GM10847 (cell line): ENCODE measurements around the gene EFCAB7.
A peak's percentile ranks its signal among the peaks of the same experiment; 100 is the strongest.

ENCODE experiments used
- POLR2A ChIP-seq: IDR thresholded peaks from 2 replicates; pipeline ENCODE4 v1.6.1; 2011; ENCODE audit not compliant: insufficient read length; ENCODE audit errors: extremely low read depth

The EFCAB7 gene, protein sequence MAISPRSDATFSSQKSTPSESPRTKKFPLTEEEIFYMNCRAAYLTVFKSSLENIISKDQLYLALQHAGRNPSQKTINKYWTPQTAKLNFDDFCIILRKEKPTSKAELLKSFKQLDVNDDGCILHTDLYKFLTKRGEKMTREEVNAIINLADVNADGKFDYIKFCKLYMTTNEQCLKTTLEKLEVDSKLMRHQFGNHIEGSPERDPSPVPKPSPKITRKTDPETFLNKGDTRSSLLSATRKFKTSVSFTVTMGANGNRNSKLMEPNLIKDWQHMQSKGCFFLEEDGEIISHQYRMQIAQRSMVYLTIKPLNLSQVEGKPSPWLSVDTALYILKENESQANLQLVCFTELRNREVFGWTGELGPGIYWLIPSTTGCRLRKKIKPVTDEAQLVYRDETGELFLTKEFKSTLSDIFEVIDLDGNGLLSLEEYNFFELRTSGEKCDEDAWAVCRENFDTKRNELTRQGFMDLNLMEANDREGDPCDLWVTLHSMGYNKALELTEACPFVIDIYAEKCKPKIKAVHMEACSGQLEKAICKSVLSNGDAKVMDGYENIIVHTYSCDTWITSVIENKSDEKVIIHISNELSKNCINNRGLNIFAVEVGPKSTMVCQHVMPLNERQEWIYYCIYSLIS

DNA sequence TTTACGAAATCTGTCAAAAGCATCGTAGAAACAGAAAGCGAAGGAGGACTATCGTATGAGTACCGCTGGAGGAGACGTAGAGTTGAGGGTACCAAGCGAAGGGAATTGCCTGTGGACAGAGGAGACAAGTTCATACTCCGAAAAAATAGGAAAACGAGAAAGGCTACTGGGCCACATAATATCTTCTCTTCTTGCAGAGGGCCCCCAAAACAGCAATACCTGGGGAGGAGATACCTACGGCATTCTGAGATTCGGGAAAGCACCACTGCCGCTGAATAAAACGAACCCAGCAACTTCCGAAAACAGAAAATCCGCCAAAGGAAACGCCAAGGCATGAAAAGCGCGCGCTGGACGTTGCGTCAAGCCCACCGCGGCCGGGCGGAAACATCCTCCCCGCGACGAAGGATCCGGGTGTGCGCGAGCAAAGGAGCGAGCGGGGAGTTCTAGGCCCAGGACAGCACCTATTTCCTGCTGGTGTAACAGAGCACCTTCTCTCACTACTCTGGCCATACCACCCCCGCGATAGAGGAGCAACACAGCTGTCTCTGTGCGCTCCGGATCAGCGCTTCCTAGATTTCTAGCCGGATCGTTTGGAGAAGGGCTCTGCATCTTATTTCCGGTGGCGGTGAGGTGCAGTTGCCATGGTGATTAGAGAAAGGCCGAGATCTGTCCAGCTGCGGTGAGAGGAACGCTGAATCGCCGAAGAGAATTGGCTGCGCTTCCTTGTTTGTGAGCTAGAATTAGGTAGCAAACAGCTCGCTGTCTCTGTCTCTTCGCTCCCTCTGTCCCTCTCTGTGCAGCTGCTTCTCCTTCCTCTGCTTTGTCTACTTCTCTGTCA is at the start of gene EFCAB7, which contains the start of gene ITGB3BP:
EFCAB7 (plus strand) TSS at position 635 of the 838 bp plus-strand sequence. CDS start 2,048 bp downstream, outside the sequence.
ITGB3BP (minus strand) TSS at position 335 of the 838 bp plus-strand sequence; CDS start at position 243, 92 bp downstream.
- peak; percentile 24 for TF ChIP-seq POLR2A

DNA sequence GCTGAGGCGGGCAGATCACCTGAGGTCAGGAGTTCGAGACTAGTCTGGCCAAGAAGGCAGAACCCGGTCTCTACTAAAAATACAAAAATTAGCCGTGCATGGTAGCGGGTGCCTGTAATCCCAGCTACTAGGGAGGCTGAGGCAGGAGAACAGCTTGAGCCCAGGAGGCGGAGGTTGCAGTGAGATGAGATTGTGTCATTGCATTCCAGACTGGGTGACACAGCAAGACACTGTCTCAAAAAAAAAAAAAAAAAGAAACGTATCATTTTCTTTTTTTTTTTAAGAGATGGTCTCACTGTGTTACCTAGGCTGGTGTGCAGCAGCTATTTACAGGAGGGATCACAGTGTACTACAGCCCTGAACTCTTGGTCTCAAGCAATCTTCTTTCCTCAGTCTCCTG is 47.6 kb upstream of the EFCAB7 start:
- TF ChIP-seq POLR2A, result no peak

DNA sequence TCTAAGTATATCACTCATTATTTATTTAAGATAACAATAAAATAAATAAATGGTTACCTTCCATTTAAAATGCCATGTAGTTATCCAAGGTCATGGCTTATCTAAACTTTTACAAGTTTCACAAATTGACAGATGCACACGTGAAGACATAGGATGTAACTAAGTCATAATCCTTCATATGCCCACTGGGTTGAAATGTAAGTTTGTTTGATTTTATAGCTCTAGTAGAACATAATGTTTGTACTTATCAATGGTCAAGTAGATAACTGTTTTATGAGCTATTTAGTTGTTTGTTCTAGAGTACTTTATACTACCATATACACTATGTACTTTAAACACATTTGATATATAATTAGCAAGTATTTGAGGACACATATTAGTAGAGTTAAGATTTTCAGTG is 43.3 kb upstream of the EFCAB7 start:
- no peak for TF ChIP-seq POLR2A

DNA sequence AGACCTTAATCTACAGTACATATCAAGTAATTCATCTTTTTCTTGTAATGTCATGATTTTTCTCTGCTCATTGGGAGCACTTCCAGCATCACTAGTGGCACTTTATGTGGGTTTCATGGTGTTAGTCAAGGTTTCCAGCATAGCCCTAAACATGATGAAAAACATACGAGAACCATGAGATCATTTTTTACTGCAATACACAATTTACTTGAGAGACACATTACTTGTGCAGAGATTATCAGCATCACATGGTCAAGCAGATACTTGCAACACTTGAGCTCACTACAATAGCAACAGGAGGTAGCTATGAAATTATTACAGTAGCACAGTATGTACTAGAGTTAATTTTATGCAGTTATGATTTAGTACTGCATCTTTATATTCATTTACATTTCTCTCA is 36.7 kb upstream of the EFCAB7 start:
- TF ChIP-seq POLR2A, result no peak

DNA sequence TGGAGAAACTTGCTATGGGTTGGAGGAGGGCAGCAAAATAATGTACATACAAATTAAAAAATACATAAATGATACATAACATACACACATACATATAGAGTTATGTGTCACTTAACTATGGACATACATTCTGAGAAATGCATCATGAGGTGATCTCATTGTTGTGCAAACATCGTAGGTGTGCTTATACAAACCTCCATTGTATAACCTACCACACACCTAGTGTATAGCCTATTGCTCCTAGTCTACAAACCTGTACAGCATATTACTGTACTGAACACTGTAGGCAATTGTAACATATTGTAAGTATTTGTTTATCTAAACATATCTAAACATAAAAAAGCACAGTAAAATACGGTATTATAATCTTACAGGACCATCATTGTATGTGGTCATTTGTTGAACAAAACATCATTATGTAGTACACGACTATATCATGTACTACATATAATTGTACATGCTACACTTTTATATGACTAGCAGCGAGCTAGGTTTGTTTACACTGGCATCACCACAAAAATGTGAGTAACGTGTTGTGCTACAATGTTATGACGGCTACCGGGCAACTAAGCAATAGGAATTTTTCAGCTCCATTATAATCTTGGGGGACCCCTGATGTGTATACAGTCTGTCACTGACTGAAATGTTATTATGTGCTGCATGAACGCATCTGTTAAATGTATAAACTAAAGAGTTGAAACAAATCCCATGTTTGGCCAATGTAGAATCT is 35.8 kb upstream of the EFCAB7 start:
- TF ChIP-seq POLR2A, result no peak

DNA sequence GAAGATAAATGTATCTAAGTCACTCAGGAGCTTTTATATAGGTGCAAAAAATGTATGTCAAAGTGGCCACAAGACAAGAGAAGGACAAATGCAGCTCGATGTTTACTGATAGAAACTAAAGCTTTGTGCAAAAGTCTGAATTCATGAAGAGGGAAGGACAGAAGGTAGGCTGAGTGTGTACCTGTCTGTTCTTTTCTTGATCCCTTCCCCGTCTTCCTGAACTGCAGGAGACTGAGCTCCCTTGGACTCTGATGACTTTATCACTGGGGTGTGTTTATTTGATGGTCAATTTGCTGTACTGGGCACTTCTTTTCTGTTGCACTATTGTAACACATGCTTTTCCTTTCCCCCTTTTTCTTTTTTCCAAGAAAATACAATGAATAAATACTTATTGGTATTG is 25.7 kb upstream of the EFCAB7 start:
- no peak for TF ChIP-seq POLR2A

DNA sequence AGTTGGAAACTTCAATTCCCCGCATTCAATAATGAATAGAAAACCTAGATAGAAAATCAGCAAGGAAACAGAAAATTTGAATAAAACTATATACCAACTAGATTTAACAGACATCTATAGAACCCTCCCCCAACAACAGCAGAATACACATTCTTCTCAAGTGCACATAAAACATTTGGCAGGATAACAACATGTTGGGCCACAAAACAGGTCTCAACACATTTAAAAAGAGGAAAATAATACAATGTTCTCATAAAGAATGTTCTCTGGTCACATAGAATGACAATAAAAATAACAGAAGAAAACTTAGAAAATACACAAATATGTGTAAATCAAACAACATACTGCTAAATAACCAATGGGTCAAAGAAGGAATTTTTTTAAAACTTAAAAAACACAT is 25.2 kb upstream of the EFCAB7 start:
- no peak for TF ChIP-seq POLR2A

DNA sequence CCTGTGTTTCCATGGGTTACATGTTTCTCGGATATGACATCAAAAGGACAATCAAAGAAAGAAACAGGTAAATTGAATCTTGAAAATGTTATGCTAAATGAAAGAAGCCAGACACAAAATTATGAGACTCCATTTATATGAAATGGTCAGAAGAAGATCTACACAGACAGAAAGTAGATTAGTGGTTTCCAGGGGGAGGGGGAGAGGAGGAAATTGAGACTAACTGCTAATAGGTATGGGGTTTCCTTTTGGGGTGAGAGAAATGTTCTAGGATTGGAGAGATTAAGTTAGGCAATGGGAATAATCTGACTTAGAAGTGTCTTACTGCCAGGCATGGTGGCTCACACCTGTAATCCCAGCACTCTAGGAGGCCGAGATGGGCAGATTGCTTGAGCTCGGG is 22.1 kb upstream of the EFCAB7 start:
- no peak for TF ChIP-seq POLR2A

DNA sequence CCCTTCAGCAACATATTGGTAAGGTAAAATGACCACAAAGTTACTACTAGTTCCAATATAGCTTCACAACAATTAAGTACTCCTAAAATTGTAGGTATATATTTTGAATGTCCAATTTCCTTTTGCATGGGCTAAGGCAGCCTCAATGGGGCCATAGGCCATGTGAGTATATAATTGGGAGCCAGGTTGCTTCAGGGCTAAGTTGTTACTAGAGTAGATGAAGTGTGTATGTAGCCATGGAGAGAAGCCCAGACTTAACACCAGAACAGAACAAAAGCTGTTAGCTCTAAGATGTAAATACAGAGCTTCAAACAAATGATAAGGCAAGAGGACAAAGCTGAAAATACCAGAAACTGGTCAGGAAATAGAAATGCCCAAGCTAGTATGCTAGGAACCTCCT is 16.5 kb upstream of the EFCAB7 start:
- no peak for TF ChIP-seq POLR2A

DNA sequence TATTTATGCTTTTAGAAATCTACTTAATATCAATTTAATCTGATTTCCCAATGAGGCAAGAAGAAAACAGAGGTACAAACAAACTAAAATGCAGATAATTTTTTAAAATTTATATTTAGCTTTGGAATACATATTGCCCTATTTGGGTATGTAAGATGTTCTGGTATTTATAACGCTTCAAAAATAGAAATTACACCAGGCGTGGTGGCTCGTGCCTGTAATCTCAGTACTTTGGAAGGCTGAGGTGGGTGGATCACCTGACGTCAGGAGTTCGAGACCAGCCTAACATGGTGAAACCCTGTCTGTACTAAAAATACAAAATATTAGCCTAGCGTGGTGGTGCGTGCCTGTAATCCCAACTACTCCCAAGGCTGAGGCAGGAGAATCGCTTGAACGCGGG is 13.6 kb upstream of the EFCAB7 start:
- TF ChIP-seq POLR2A, result no peak

DNA sequence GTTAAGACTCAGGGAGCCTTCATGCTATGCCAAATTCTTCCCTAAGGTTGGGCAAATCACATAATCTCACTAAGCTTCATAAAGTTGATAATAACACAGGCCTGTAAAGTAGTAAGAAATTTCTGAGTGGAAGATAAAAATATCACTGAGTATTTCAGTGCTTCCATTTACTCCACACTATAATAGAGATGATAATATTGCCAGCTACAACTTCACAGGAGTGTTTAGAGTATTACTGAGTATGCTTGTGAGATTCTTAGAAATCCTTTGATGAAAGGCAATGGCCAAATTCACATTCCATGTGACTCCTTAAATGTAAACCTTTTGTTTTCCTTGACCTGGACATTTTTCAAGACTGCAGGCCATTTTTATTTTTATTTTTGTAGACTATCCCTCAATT is 10.7 kb upstream of the EFCAB7 start:
- no peak for TF ChIP-seq POLR2A

DNA sequence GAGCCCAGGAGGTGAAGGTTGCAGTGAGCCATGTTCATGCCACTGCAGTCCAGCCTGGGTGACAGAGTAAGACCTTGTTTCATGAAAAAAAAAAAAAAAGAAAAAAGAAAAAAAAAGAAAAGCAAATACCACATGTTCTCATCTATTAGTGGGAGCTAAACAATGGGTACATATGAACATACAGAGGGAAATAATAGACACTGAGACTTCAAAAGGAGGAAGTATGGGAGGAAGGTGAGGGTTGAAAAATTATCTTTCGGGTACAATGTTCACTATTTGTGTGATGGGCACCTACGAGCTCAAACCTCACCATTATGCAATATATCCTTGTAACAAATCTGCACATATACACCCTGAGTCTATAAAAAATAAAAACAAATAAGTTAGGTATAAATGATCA is 6.7 kb upstream of the EFCAB7 start:
- no peak for TF ChIP-seq POLR2A

DNA sequence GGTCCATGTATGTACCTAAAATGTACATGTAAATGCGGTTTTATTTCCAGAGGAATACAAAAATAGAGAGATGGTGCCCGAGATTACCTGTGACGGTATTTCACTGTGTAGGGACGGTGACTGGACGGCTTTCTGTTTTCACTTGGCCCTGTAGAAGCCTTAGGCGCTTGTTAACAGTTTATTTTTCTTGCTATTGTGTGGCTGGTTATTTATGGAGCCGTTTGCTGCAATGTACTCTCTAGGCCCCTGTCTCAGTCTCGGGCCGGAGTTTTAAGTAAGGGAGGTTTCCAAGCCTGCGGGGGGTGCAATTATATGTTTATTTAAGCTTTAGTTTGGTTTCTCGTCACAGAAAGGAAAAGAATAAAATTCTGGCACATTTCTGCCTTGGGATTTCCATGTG is 413 bp downstream of the EFCAB7 start:
- no peak for TF ChIP-seq POLR2A

DNA sequence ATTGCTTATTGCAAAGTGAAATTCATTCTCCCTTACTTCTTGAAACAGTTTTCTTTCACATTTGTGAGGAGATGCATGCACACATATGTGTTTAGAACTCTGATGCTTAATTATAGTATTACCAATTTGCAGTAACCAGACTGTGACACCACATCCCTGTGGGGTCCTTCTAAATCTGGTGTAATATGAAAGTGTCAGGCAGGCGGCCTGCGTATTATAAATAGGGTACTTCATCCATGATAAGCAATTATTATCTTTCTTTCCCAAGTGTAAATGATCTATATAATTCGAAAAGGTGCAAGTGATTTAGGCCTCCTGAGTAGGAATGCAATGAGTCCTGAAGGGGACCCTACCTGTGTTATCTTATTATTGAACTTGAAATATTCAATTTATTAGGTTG is 876 bp downstream of the EFCAB7 start:
- no peak for TF ChIP-seq POLR2A

DNA sequence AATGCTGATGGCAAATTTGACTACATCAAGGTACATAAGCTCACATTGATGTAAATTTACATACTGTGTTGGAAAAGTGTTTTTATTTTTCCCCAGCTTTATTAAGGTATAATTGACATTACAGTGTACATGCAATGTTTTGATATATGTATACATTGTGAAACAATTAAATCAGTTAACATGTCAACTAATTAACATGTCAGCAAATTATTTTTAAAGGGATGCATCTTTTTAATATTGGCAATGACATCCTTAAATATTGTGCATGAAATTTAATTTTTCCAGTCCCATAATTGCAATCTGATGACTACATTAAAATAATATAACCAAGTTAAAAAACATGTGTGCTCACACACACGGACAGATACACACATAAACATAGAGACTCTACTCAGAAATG is 9.4 kb downstream of the EFCAB7 start:
- no peak for TF ChIP-seq POLR2A

DNA sequence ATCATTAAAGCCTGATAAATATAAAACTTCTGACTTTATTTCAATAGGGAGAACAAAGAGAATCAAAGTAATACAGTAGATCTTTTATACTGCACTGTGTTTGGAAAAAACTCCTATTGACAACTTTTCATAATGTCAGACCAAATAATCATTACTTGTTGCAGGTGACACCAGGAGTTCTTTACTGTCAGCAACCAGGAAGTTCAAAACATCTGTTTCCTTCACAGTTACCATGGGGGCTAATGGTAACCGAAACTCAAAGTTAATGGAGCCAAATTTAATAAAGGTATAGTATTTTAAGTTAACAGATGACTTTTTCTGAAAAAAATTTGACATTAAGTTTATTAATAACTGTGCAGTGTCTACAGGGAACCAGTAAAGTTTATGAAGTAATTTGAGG is 10.6 kb downstream of the EFCAB7 start:
- TF ChIP-seq POLR2A, result no peak

DNA sequence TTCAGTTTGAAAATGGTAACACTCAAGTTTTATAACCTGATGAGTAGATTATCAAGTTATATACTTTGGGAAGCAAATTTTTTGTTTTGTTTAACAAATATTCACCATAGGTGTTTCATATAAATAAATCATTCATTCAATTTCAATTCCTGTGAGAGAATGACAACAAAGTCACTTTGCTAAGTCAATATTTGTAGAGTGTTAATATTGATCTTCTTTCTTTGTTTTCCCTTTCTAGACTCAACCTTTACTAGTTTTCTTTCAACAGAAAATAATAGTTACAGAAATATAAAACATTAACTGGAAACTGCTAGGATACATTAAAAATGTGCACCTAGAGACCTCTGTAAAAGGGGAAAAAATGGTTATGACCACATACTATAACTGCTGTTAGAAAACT is 11.1 kb downstream of the EFCAB7 start:
- no peak for TF ChIP-seq POLR2A
